ENCODE results near the gene PRKN. TPM values are rescaled to one million over a fixed set of nuclear protein-coding genes. Genes with fewer than 3 reads are reported as not detected.

Gene PRKN
- total RNA-seq, 4 donors from 2014 or later, result 6.3 to 11.9 (median 9.5) TPM

- WGBS, 2 donors, result 28 to 34% methylated on average over 30 to 31 of the region's 32 CpGs
- DNase-seq (ENCODE audit: low spot score in 2 of 2), result peak; percentile 59 to 89
- H3K4me3 ChIP-seq (ENCODE audit: low read depth, poor library complexity, severe bottlenecking), result no peak overlapping the region
- intact Hi-C loops (cut with DNase I; ENCODE audit: low total_unique reads), result loop anchor here (5.0 kb wide), 1 partner anchor 643 kb away; no protein-coding TSS in a partner anchor
- no peak for TF ChIP-seq CTCF (IDR thresholded peaks at IDR 0.05)
- no peak for TF ChIP-seq POLR2A (IDR thresholded peaks at IDR 0.05)
Measured at GRCh38 chr6:161374971-161375873, 1352.3 kb downstream of the PRKN start.

GRCh38 chr6:161373905-161374451 is 1353.6 kb downstream of the PRKN start:
- TF ChIP-seq CTCF (IDR thresholded peaks at IDR 0.05), result peak in 1 of 3 donors; percentile 64
- TF ChIP-seq POLR2A (IDR thresholded peaks at IDR 0.05), result no peak
- DNase-seq (ENCODE audit: low spot score in 2 of 2), result peak; percentile 61 to 94
- no peak overlapping the region for H3K4me3 ChIP-seq (ENCODE audit: low read depth, poor library complexity, severe bottlenecking)
- intact Hi-C loops (cut with DNase I; ENCODE audit: low total_unique reads), result loop anchor here (5.0 kb wide), 1 partner anchor 642 kb away; no protein-coding TSS in a partner anchor
- 30 to 31% methylated on average over 15 of the region's 15 CpGs for WGBS, 2 donors

- H3K4me3 ChIP-seq (ENCODE audit: low read depth, poor library complexity, severe bottlenecking), result no peak overlapping the region
- intact Hi-C loops (cut with DNase I; ENCODE audit: low total_unique reads), result loop anchor here (1.0 to 5.0 kb wide), 2 partner anchors 442 to 640 kb away; no protein-coding TSS in a partner anchor
- DNase-seq (ENCODE audit: low spot score in 2 of 2), result peak in 1 of 2 donors; percentile 32
- TF ChIP-seq POLR2A (IDR thresholded peaks at IDR 0.05), result no peak
- TF ChIP-seq CTCF (IDR thresholded peaks at IDR 0.05), result no peak
- WGBS, 2 donors, result 91 to 94% methylated on average over 10 of the region's 10 CpGs
Measured at GRCh38 chr6:161372422-161372793, 1355.2 kb downstream of the PRKN start.

GRCh38 chr6:161370880-161371279 is 1356.7 kb downstream of the PRKN start:
- TF ChIP-seq POLR2A (IDR thresholded peaks at IDR 0.05) (no peak), CTCF (IDR thresholded peaks at IDR 0.05) (no peak)
- H3K4me3 ChIP-seq (ENCODE audit: low read depth, poor library complexity, severe bottlenecking), result no peak overlapping the region
- 31% methylated on average over 9 of the region's 9 CpGs for WGBS, 2 donors
- intact Hi-C loops (cut with DNase I; ENCODE audit: low total_unique reads), result loop anchor here (5.0 kb wide), 1 partner anchor 639 kb away; no protein-coding TSS in a partner anchor
- no peak for DNase-seq (ENCODE audit: low spot score in 2 of 2)

GRCh38 chr6:161369339-161369738 is 1358.2 kb downstream of the PRKN start:
- H3K4me3 ChIP-seq (ENCODE audit: low read depth, poor library complexity, severe bottlenecking), result no peak overlapping the region
- TF ChIP-seq CTCF (IDR thresholded peaks at IDR 0.05), result no peak
- TF ChIP-seq POLR2A (IDR thresholded peaks at IDR 0.05), result no peak
- intact Hi-C loops (cut with DNase I; ENCODE audit: low total_unique reads), result loop anchor here (10.0 kb wide), 1 partner anchor 235 kb away; no protein-coding TSS in a partner anchor
- peak in 1 of 2 donors; percentile 33 for DNase-seq (ENCODE audit: low spot score in 2 of 2)
- WGBS, 2 donors, result 67 to 70% methylated on average over 13 of the region's 13 CpGs
